Measurements from ENCODE around the gene VTN. TPM values are rescaled to one million over a fixed set of nuclear protein-coding genes. Genes with fewer than 3 reads are reported as not detected.

VTN gene
- polyA plus RNA-seq, 3 donors from 2014 or later: not detected

DNA sequence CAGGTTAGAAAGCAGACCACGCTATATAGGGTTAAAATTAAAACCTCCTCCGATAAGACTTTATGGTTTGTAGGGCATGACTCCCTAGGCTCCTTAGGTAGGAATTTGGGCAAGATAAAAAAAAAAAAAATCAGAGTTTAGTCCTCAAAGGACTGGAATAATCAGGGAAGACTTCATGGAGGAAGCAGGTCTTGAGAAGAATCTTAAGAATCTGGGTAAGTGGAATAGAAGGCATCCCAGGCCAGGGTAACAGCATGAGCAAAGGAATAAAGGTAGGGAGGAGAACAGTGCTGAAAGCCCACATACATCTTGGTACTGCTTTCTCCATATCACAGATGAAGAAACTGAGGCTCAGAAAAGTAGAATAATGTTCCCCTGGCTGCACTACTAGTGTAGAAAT is 20.5 kb upstream of the VTN start:
- peaks cover 0 to 2% (median 1%) of the 10 kb centered on the region in 3 donors for H3K27me3 Mint-ChIP-seq (ENCODE audit: low read depth in 3 of 3)
- no peak for DNase-seq
- peaks cover 0 to 3% (median 0%) of the 10 kb centered on the region in 6 donors for H3K9me3 Mint-ChIP-seq
- H3K36me3 Mint-ChIP-seq: peaks cover 20 to 39% (median 29%) of the 10 kb centered on the region in 3 donors
- no peak overlapping the region for H3K4me3 Mint-ChIP-seq
- H3K4me1 Mint-ChIP-seq: peaks cover under 1 to 9% of the 10 kb centered on the region in 2 donors
- H3K27ac Mint-ChIP-seq: no peak overlapping the region

DNA sequence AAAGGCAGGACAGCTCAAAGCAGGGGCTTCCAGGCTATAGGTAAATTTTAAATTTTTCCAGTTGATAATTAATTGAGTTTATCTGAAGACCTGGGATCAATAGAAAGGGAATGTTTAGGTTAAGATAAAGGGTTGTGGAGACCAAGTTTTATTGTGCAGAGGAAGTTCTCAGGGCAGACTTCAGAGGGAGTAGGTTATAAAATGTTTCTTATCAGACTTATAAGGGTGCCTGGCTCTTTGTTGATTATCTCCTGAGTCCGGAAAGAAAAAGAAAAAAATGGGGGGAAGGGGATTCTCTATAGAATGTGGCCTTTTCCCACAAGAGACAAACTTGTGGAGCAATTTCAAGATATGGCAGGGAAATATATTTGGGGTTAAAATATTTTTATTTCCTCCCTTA is 20.0 kb upstream of the VTN start:
- peaks cover 0 to 2% (median 1%) of the 10 kb centered on the region in 3 donors for H3K27me3 Mint-ChIP-seq (ENCODE audit: low read depth in 3 of 3)
- peaks cover 20 to 39% (median 29%) of the 10 kb centered on the region in 3 donors for H3K36me3 Mint-ChIP-seq
- peaks cover 4 to 13% of the 10 kb centered on the region in 2 donors for H3K4me1 Mint-ChIP-seq
- H3K27ac Mint-ChIP-seq: no peak overlapping the region
- no peak for DNase-seq
- no peak overlapping the region for H3K4me3 Mint-ChIP-seq
- peaks cover 0 to 3% (median 0%) of the 10 kb centered on the region in 6 donors for H3K9me3 Mint-ChIP-seq

DNA sequence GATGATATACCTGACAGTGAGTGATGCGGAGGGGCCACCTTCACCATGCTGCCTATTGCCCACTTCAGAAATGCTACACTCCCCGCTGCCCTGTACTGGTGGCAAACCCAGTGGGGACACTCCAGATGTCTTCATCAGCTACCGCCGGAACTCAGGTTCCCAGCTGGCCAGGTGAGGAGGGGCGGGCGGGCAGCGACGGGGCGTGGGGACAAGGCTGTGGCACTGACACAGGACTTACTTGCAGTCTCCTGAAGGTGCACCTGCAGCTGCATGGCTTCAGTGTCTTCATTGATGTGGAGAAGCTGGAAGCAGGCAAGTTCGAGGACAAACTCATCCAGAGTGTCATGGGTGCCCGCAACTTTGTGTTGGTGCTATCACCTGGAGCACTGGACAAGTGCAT is 18.0 kb upstream of the VTN start:
- H3K4me3 Mint-ChIP-seq: no peak overlapping the region
- peaks cover 0 to 6% (median 0%) of the 10 kb centered on the region in 3 donors for H3K27me3 Mint-ChIP-seq (ENCODE audit: low read depth in 3 of 3)
- DNase-seq: no peak

DNA sequence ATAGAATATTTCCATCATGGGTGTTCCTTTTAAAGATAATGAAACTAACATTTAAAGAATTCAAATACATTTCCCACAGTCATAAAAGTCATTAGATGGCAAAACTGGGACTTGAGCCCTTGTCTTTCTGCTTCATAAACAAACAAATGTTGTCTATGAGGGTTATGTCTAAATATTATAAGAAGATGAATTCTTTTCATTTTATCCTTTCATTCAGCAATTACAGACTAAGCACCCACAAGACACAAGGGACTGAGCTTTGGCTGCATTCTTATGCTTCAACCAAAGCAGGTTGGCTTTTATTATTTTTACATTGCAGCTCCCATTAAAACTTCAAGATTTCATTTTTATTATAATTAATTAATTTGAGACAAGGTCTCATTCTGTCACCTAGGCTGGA is 16.3 kb upstream of the VTN start:
- H3K27me3 Mint-ChIP-seq (ENCODE audit: low read depth in 3 of 3): peaks cover 0 to 8% (median 0%) of the 10 kb centered on the region in 3 donors
- DNase-seq: no peak
- H3K9me3 Mint-ChIP-seq: peaks cover 0 to 3% (median 0%) of the 10 kb centered on the region in 6 donors
- H3K27ac Mint-ChIP-seq: peak overlapping the region in 1 of 6 donors; percentile 31
- H3K36me3 Mint-ChIP-seq: peaks cover 13 to 25% (median 20%) of the 10 kb centered on the region in 3 donors
- peak overlapping the region in 3 of 5 donors; percentile 33 to 93 (median 38) for H3K4me3 Mint-ChIP-seq
- peaks cover 22 to 33% of the 10 kb centered on the region in 2 donors for H3K4me1 Mint-ChIP-seq

More for the DNA sequence above, 18.0 kb upstream of the VTN start:
- H3K36me3 Mint-ChIP-seq: peaks cover 13 to 32% (median 22%) of the 10 kb centered on the region in 3 donors
- H3K27ac Mint-ChIP-seq: no peak overlapping the region
- H3K4me1 Mint-ChIP-seq: peaks cover 20 to 27% of the 10 kb centered on the region in 2 donors
- H3K9me3 Mint-ChIP-seq: peaks cover 0 to 3% (median 0%) of the 10 kb centered on the region in 6 donors

DNA sequence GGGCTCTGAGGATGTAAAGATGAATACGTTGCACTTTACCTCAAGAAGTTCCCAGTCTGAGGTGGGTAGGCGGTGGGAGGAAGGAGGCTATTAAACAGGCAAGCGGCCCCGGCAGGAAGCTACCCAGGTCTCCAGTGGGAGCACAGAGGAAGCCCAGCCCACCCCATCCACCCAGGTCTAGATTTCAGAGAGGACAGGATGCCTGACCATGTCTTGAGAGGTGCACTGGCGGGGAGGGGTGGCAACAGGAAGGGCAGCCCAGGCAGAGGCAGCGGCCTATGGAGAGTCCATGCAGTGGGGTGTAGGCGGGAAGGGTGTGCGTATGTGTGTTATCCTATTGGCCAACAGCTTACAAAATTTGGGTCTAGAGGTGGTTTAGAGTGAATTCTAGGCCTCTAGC is 15.3 kb upstream of the VTN start:
- peak overlapping the region; percentile 91 to 95 (median 93) for H3K4me3 Mint-ChIP-seq
- H3K9me3 Mint-ChIP-seq: peaks cover 0 to 3% (median 0%) of the 10 kb centered on the region in 6 donors
- H3K36me3 Mint-ChIP-seq: peaks cover 10 to 17% (median 14%) of the 10 kb centered on the region in 3 donors
- DNase-seq: no peak
- H3K27me3 Mint-ChIP-seq (ENCODE audit: low read depth in 3 of 3): peaks cover 2 to 7% (median 2%) of the 10 kb centered on the region in 3 donors
- peak overlapping the region in 3 of 6 donors; percentile 37 to 73 (median 59) for H3K27ac Mint-ChIP-seq
- peaks cover 25 to 33% of the 10 kb centered on the region in 2 donors for H3K4me1 Mint-ChIP-seq

DNA sequence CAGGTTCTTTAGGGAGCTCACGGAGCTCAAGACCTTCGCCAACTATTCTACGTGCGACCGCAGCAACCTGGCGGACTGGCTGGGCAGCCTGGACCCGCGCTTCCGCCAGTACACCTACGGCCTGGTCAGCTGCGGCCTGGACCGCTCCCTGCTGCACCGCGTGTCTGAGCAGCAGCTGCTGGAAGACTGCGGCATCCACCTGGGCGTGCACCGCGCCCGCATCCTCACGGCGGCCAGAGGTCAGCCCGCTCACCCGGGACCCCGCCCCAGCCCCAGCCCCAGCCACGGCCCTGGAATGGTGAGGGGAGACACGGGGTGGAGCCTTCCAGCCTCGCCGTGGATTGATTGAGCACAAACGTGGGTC is 14.9 kb upstream of the VTN start:
- H3K4me1 Mint-ChIP-seq: peaks cover 25 to 33% of the 10 kb centered on the region in 2 donors
- H3K27me3 Mint-ChIP-seq (ENCODE audit: low read depth in 3 of 3): peaks cover 2 to 7% (median 2%) of the 10 kb centered on the region in 3 donors

DNA sequence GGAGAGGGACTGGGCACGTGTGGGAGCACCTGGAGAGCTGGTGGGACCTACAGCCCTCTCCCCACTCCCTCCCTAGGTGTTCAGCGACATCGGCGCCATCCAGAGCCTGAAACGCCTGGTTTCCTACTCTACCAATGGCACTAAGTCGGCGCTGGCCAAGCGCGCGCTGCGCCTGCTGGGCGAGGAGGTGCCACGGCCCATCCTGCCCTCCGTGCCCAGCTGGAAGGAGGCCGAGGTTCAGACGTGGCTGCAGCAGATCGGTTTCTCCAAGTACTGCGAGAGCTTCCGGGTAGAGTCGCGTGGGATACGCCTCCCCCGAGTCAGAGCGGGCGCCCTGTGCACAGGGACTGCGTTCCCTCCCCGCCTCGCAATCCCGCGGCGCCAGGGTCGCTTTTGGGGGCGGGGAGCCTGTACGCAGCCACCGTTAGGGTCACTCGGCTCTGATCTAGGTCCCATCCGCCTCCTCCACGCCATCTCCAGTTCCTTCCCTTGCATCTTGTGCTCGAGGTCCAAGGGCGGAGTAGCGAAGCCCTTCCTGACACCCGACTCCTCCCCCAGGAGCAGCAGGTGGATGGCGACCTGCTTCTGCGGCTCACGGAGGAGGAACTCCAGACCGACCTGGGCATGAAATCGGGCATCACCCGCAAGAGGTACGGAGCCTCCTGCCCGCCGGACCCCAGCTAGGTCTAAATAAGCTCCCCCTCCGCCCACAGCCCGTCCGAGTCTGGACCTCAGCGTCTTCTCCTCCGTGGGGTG is 14.4 kb upstream of the VTN start:
- H3K4me3 Mint-ChIP-seq: peak overlapping the region; percentile 91 to 95 (median 93)
- peaks cover 7 to 12% (median 10%) of the 10 kb centered on the region in 3 donors for H3K36me3 Mint-ChIP-seq
- peak overlapping the region; percentile 49 to 89 (median 83) for H3K27ac Mint-ChIP-seq
- peaks cover 2 to 7% (median 2%) of the 10 kb centered on the region in 3 donors for H3K27me3 Mint-ChIP-seq (ENCODE audit: low read depth in 3 of 3)
- DNase-seq: peak; percentile 41 to 62 (median 56)
- H3K4me1 Mint-ChIP-seq: peaks cover 25 to 33% of the 10 kb centered on the region in 2 donors
- peaks cover 0 to 2% (median 0%) of the 10 kb centered on the region in 6 donors for H3K9me3 Mint-ChIP-seq

More for the DNA sequence above, 14.9 kb upstream of the VTN start:
- DNase-seq: no peak
- Mint-ChIP-seq H3K27ac (peak overlapping the region; percentile 59 to 89 (median 81)), H3K4me3 (peak overlapping the region; percentile 91 to 95 (median 93)), H3K9me3 (peaks cover 0 to 3% (median 0%) of the 10 kb centered on the region in 6 donors), H3K36me3 (peaks cover 10 to 16% (median 11%) of the 10 kb centered on the region in 3 donors)

DNA sequence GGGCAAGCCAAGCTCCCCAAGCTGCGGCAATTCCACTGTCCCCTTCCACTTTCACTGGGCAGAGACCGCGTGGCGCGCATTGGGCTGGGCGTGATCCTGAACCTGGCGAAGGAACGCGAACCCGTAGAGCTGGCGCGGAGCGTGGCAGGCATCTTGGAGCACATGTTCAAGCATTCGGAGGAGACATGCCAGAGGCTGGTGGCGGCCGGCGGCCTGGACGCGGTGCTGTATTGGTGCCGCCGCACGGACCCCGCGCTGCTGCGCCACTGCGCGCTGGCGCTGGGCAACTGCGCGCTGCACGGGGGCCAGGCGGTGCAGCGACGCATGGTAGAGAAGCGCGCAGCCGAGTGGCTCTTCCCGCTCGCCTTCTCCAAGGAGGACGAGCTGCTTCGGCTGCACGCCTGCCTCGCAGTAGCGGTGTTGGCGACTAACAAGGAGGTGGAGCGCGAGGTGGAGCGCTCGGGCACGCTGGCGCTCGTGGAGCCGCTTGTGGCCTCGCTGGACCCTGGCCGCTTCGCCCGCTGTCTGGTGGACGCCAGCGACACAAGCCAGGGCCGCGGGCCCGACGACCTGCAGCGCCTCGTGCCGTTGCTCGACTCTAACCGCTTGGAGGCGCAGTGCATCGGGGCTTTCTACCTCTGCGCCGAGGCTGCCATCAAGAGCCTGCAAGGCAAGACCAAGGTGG is 11.2 kb upstream of the VTN start:
- no peak overlapping the region for H3K27ac Mint-ChIP-seq
- no peak for DNase-seq
- peak overlapping the region in 3 of 5 donors; percentile 3 to 30 (median 14) for H3K4me3 Mint-ChIP-seq
- peaks cover 4 to 7% (median 7%) of the 10 kb centered on the region in 3 donors for H3K36me3 Mint-ChIP-seq
- H3K4me1 Mint-ChIP-seq: peaks cover 25 to 31% of the 10 kb centered on the region in 2 donors
- H3K9me3 Mint-ChIP-seq: peaks cover 0 to 1% (median 0%) of the 10 kb centered on the region in 6 donors
- H3K27me3 Mint-ChIP-seq (ENCODE audit: low read depth in 3 of 3): peaks cover 2 to 7% (median 2%) of the 10 kb centered on the region in 3 donors

DNA sequence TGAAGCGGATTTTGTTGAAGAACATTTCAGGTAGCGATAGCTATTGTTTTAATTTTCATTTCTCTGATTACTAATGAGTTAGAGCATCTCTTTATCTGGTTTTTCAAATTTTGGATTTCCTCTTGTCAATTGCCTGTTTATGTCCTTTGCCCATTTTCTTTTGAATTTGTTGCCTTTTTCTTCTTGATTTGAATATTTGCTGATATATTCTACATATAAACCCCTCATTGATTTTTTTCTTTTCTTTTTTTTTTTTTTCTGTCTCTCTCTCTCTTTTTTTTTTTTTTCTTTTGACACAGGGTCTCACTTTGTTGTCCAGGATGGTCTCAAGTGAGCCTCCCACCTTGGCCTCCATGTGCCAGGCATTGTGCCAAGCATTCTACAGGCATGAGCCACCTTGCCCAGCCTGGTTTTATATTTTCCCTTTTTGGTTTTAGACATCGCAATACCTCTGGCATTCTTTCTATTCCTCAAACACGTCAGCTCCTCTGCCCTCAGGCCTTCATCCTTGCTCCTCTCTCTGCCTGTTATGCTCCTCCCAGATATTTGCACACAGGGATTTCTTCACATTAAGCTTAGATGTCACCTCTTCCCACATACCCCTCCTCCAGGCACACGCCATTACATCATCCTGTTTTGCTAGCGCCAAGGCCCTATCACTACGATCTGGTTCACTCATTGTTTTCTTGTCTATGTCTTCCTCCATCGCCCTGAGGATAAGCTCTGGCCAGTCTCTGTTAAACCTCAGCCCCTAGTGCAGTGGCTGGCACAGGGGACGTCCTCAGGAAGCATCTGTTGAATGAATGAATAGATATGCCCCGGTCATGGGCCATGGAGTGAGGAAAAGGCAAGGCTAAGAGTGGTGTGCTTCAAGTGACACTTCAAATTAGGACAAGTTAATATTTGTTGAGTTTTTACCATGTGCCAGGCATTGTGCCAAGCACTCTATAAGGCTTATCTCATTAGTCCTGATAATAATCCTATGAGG is 10.0 kb upstream of the VTN start:
- Mint-ChIP-seq H3K4me1 (peaks cover 19 to 20% of the 10 kb centered on the region in 2 donors), H3K27me3 (ENCODE audit: low read depth in 3 of 3) (peaks cover 2 to 7% (median 2%) of the 10 kb centered on the region in 3 donors), H3K27ac (no peak overlapping the region), H3K4me3 (peak overlapping the region in 1 of 5 donors; percentile 27), H3K36me3 (peaks cover 4 to 7% (median 7%) of the 10 kb centered on the region in 3 donors), H3K9me3 (peaks cover 0 to 1% (median 0%) of the 10 kb centered on the region in 6 donors)
- no peak for DNase-seq

DNA sequence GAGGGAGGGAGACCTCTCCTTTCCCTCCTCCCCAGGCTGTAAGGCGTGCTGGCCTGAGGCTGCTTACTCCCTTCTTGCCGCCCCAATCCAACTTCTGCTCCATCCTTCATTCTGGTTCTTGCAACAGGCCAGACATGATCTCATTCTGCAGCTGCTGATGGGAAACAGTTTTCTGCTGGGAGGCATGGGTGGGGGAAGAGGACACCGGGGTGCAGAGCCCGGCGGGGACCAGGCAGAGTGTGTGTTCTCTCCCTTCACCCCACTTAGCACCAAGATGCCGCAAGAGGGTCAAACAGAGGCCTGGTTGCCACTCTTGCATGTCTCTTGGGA is 2.8 kb upstream of the VTN start:
- H3K27me3 Mint-ChIP-seq (ENCODE audit: low read depth in 3 of 3): peaks cover 0 to 3% (median 0%) of the 10 kb centered on the region in 3 donors
- peak overlapping the region; percentile 70 to 82 (median 74) for H3K4me3 Mint-ChIP-seq
- no peak for DNase-seq
- H3K4me1 Mint-ChIP-seq: peaks cover 19 to 20% of the 10 kb centered on the region in 2 donors
- H3K27ac Mint-ChIP-seq: peak overlapping the region in 4 of 6 donors; percentile 34 to 75 (median 52)
- peaks cover 0 to 3% (median 0%) of the 10 kb centered on the region in 3 donors for H3K36me3 Mint-ChIP-seq
- no peaks in the 10 kb centered on the region for H3K9me3 Mint-ChIP-seq

DNA sequence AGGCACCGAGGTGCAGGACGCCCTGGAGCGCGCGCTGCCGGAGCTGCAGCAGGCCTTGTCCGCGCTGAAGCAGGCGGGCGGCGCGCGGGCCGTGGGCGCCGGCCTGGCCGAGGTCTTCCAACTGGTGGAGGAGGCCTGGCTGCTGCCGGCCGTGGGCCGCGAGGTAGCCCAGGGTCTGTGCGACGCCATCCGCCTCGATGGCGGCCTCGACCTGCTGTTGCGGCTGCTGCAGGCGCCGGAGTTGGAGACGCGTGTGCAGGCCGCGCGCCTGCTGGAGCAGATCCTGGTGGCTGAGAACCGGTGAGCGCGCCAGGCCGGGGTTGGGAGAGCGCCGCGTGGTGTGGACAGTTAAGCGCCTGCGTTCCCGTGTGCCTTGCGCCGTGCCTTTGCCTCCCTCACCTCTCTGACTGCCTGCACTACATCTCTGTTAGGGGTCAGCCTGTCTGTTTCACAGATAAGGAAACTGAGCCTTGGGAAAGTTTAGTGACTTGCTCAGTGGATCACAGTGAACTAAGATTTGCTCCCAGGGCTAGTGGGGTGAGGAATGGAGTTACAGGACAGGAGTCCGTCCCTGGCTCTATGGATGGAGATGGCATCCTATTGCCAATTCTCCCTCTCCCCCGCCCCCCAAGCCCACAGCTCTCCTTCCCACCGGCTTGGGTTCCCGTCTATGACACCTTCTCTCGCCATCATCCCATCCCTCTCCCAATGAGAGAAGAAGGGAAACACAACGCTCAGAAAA is 2.3 kb upstream of the VTN start:
- DNase-seq: no peak
- peaks cover 0 to 3% (median 0%) of the 10 kb centered on the region in 3 donors for H3K27me3 Mint-ChIP-seq (ENCODE audit: low read depth in 3 of 3)
- peak overlapping the region in 4 of 6 donors; percentile 40 to 75 (median 60) for H3K27ac Mint-ChIP-seq
- H3K4me1 Mint-ChIP-seq: peaks cover 19 to 20% of the 10 kb centered on the region in 2 donors
- H3K4me3 Mint-ChIP-seq: peak overlapping the region; percentile 70 to 82 (median 74)
- H3K9me3 Mint-ChIP-seq: no peaks in the 10 kb centered on the region
- peaks cover 0 to 3% (median 0%) of the 10 kb centered on the region in 3 donors for H3K36me3 Mint-ChIP-seq

All from immature natural killer cell (primary cell).